OCI-LY3 (cell line): ENCODE data around the gene NSRP1.

ENCODE experiments used
- H2AFZ ChIP-seq: fragments of 200-600, 300-600 bp; shearing (Covaris generic); 2 replicates; pipeline ENCODE4 v1.6.0; 2014; ENCODE audit warnings: antibody characterized with exemption, low read depth, low read length
- H3K27ac ChIP-seq: fragments of 200-600, 300-600 bp; sonication (generic); 2 replicates; pipeline ENCODE4 v1.5.1; 2014; ENCODE audit warnings: mild to moderate bottlenecking, low read length, moderate library complexity, mixed read lengths
- H3K27me3 ChIP-seq: fragments of 200-600, 300-600 bp; sonication (generic); 2 replicates; pipeline ENCODE4 v1.6.1; 2014; ENCODE audit warnings: low read depth, low read length, mixed read lengths
- H3K36me3 ChIP-seq: fragments of 200-600, 300-600 bp; sonication (generic); replicated peaks from 2 replicates; pipeline ENCODE3; 2014; ENCODE audit warnings: low read depth, low read length, mixed read lengths
- H3K4me1 ChIP-seq: fragments of 300-600, 200-600 bp; sonication (generic); 2 replicates; pipeline ENCODE4 v1.6.1; 2014; ENCODE audit warnings: low read length, mixed read lengths
- H3K4me2 ChIP-seq: fragments of 200-600, 300-600 bp; sonication (generic); 2 replicates; pipeline ENCODE4 v1.6.1; 2014; ENCODE audit warnings: low read length, mixed read lengths
- H3K4me3 ChIP-seq: fragments of 300-600, 200-600 bp; sonication (generic); 2 replicates; pipeline ENCODE4 v1.5.1; 2014; ENCODE audit warnings: antibody characterized with exemption, mild to moderate bottlenecking, low read length, moderate library complexity
- H3K79me2 ChIP-seq: fragments of 300-600, 200-600 bp; shearing (Covaris generic); 2 replicates; pipeline ENCODE4 v1.6.1; 2014; ENCODE audit warnings: mild to moderate bottlenecking, low read length, mixed read lengths
- H3K9ac ChIP-seq: fragments of 300-600, 200-600 bp; shearing (Covaris generic); 2 replicates; pipeline ENCODE4 v1.6.0; 2014; ENCODE audit warnings: mild to moderate bottlenecking, low read length, moderate library complexity
- H3K9me3 ChIP-seq: fragments of 200-600, 300-600 bp; shearing (Covaris generic); 2 replicates; pipeline ENCODE4 v1.6.1; 2014; ENCODE audit warnings: low read length, mixed read lengths; ENCODE audit not compliant: insufficient read depth
- H4K20me1 ChIP-seq: fragments of 200-600, 300-600 bp; sonication (generic); 2 replicates; pipeline ENCODE4 v1.6.1; 2016; ENCODE audit warnings: low read length, mixed read lengths; ENCODE audit not compliant: insufficient read depth
- CTCF ChIP-seq: fragments of 200-600, 300-600 bp; sonication (generic); IDR thresholded peaks from 2 replicates; pipeline ENCODE4 v1.5.1; 2014; ENCODE audit warnings: antibody characterized with exemption, low read length, low read depth
- EZH2phosphoT487 ChIP-seq: fragments of 200-600 bp; shearing (Covaris generic); IDR thresholded peaks from 2 replicates; pipeline ENCODE4 v1.6.1; 2018; ENCODE audit warnings: antibody characterized with exemption, mixed run types, low read depth

Gene NSRP1

GRCh38 chr17:30170415-30170987 lies 53.9 kb downstream of the NSRP1 start:
- H4K20me1 ChIP-seq: peaks cover 44% of the 10 kb centered on the region
- no peak overlapping the region for H3K4me3 ChIP-seq
- no peak overlapping the region for H2AFZ ChIP-seq
- no peaks in the 10 kb centered on the region; the same call in 1 of the 2 replicates for H3K79me2 ChIP-seq
- peaks cover 26% of the 10 kb centered on the region for H3K4me1 ChIP-seq
- H3K36me3 ChIP-seq: peaks cover 22% of the 10 kb centered on the region
- TF ChIP-seq CTCF: no peak
- no peak for TF ChIP-seq EZH2phosphoT487
- no peak overlapping the region for H3K27ac ChIP-seq
- H3K27me3 ChIP-seq: peaks cover 5% of the 10 kb centered on the region; the same call in 1 of the 2 replicates
- no peak overlapping the region for H3K4me2 ChIP-seq
- H3K9ac ChIP-seq: no peak overlapping the region
- no peaks in the 10 kb centered on the region for H3K9me3 ChIP-seq

- H3K36me3 ChIP-seq: peaks cover 18% of the 10 kb centered on the region
- H3K9me3 ChIP-seq: no peaks in the 10 kb centered on the region
- H4K20me1 ChIP-seq: peaks cover 34% of the 10 kb centered on the region
- H3K27me3 ChIP-seq: peaks cover 5% of the 10 kb centered on the region; the same call in 1 of the 2 replicates
- H3K4me3 ChIP-seq: no peak overlapping the region
- no peak overlapping the region for H3K4me2 ChIP-seq
- peaks cover 20% of the 10 kb centered on the region for H3K4me1 ChIP-seq
- TF ChIP-seq EZH2phosphoT487: no peak
- H2AFZ ChIP-seq: no peak overlapping the region
- H3K27ac ChIP-seq: no peak overlapping the region
- H3K9ac ChIP-seq: no peak overlapping the region
- H3K79me2 ChIP-seq: no peaks in the 10 kb centered on the region; the same call in 1 of the 2 replicates
Measured at GRCh38 chr17:30172560-30172959, 55.9 kb downstream of the NSRP1 start.

DNA sequence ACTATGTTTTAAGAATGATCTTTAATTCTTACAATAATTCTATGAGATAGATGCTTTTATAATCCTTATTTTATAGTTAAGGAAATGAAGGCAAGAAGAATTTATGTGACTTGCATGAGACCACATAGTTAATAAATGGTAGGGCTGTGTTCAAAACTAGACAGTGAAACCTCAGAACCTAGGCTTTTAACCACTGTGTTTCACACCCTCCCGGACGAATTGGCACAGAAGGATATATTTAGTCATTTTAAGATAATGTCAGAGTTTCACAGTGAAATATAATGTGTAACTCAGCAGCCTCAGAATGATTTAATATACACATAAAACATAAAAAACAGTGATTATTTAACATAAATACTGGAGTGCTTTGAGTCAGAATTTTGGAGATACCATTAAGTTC lies 57.0 kb downstream of the NSRP1 start:
- H3K4me3 ChIP-seq: peak overlapping the region; percentile 8; the same call in 1 of the 2 replicates
- H3K4me2 ChIP-seq: peak overlapping the region; percentile 45
- no peak overlapping the region for H2AFZ ChIP-seq
- H3K79me2 ChIP-seq: no peaks in the 10 kb centered on the region; the same call in 1 of the 2 replicates
- no peak overlapping the region for H3K27ac ChIP-seq
- H3K9me3 ChIP-seq: no peaks in the 10 kb centered on the region
- no peak overlapping the region for H3K9ac ChIP-seq
- TF ChIP-seq EZH2phosphoT487 (no peak), CTCF (no peak)
- H3K4me1 ChIP-seq: peaks cover 20% of the 10 kb centered on the region
- peaks cover 5% of the 10 kb centered on the region; the same call in 1 of the 2 replicates for H3K27me3 ChIP-seq
- H4K20me1 ChIP-seq: peaks cover 34% of the 10 kb centered on the region
- peaks cover 23% of the 10 kb centered on the region for H3K36me3 ChIP-seq

GRCh38 chr17:30174556-30174955 lies 57.9 kb downstream of the NSRP1 start:
- no peak overlapping the region for H2AFZ ChIP-seq
- no peak overlapping the region for H3K27ac ChIP-seq
- TF ChIP-seq EZH2phosphoT487: no peak
- no peak for TF ChIP-seq CTCF
- peaks cover 20% of the 10 kb centered on the region for H3K4me1 ChIP-seq
- peaks cover 5% of the 10 kb centered on the region; the same call in 1 of the 2 replicates for H3K27me3 ChIP-seq
- H3K4me3 ChIP-seq: no peak overlapping the region
- H3K79me2 ChIP-seq: no peaks in the 10 kb centered on the region; the same call in 1 of the 2 replicates
- H4K20me1 ChIP-seq: peaks cover 34% of the 10 kb centered on the region
- no peak overlapping the region for H3K9ac ChIP-seq
- H3K36me3 ChIP-seq: peaks cover 23% of the 10 kb centered on the region
- H3K4me2 ChIP-seq: no peak overlapping the region
- no peaks in the 10 kb centered on the region for H3K9me3 ChIP-seq
